ENCODE results near the gene CCDC50.

GRCh38 chr3:191355406-191355805 lies 26.2 kb downstream of the CCDC50 start:
- TF ChIP-seq EZH2 (IDR thresholded peaks at IDR 0.05; ENCODE audit: borderline replicate concordance), result no peak
- TF ChIP-seq, protein P1, sequence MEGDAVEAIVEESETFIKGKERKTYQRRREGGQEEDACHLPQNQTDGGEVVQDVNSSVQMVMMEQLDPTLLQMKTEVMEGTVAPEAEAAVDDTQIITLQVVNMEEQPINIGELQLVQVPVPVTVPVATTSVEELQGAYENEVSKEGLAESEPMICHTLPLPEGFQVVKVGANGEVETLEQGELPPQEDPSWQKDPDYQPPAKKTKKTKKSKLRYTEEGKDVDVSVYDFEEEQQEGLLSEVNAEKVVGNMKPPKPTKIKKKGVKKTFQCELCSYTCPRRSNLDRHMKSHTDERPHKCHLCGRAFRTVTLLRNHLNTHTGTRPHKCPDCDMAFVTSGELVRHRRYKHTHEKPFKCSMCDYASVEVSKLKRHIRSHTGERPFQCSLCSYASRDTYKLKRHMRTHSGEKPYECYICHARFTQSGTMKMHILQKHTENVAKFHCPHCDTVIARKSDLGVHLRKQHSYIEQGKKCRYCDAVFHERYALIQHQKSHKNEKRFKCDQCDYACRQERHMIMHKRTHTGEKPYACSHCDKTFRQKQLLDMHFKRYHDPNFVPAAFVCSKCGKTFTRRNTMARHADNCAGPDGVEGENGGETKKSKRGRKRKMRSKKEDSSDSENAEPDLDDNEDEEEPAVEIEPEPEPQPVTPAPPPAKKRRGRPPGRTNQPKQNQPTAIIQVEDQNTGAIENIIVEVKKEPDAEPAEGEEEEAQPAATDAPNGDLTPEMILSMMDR (IDR thresholded peaks at IDR 0.05; ENCODE audit: poor library complexity), result no peak

Measured in hepatocyte (in vitro differentiated cells).